COLO668 (cell line): ENCODE results near the gene THADA.
A peak's percentile ranks its signal among the peaks of the same experiment; 100 is the strongest.
"Not testable (repeated sequence)": the region's sequence is repeated elsewhere in the genome, so short reads cannot be mapped to it uniquely, and the experiment has no call there.

Source experiments
- DNase-seq: peaks from one replicate; lab custom pipeline; 2025; ENCODE audit not compliant: unreplicated experiment; lab: John Stamatoyannopoulos, UW

The THADA gene

DNA sequence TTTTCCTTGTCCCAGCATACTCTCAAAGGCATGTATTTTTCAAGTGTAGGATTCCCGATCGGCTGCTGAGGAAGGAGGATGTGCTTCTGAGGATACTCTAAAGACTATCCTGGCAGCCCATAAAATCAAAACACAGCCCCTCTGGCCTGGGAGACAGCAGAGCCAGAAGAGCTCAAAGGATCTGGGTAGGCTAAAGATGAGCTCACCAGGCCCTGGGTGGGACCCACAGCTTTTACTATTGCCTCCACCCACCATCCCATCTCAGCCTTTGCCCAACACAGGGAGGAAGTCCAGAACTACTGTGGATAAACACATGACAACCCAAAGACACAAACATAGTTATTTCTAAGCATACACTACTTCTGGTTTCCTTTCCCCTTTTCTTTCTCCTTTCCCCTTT, 290.3 kb downstream of the THADA start:
- DNase-seq: no peak

DNA sequence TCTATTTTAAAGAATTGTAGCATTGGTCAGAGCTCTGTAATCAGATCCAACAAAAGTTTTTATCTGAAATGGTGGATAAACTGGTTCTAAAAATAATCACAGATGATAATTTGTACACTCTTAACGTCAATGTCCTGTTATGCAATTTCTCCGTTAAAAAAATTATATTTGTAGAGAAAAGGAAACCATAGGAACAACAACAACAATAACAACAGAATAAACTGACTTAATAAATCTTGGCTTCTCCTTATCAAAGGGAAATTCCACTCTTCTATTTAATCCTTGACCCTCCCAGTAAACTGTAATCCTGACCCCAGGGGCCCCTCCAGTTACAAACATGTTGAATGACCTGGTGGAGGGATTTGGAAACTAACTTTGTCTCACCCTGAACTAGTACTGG, 290.8 kb downstream of the THADA start:
- DNase-seq: no peak

DNA sequence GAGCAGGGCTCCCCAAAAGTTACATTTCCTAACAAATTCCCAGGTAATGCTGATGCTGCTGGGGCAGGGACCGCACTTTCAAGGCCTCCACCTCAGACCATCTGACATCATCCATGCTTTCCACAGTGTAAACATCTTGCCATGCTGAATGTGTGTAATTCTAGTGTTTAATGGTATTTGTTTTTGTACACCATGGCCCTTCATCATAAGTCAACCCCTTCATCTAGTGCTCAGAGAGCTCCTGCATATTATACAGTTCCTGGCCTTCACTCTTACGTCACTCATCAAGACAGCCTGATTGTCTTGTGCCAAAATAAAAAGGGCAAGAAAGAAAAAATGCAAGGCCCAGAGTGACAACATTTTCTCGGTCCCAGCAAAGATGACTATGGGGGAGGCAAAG, 291.9 kb downstream of the THADA start:
- DNase-seq: peak; percentile 18

DNA sequence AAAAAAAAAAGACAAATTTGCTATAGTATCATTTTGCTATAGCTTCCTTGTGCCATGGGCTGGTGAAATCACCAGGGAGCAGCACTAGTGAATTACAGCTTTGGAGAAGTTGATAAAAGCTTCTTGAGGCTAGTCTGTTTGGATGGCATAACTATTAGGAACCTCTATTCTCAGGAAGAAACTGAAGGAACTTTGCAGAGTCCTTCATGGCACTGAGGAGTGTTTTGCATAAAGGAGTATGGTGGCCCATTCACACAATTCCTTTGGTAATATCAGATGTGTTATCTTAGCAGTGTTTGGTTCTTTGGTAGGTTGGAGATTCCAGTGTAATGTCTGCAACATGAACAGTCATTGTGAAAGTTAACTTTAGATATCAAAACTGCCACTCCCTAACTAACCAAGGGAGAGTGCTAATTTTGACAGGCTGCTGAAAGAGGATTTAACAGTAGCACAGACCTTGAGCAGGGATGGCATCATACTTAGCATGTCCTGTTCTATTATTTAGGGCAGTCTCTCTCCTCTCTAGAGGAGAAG, 292.8 kb downstream of the THADA start:
- no peak for DNase-seq

DNA sequence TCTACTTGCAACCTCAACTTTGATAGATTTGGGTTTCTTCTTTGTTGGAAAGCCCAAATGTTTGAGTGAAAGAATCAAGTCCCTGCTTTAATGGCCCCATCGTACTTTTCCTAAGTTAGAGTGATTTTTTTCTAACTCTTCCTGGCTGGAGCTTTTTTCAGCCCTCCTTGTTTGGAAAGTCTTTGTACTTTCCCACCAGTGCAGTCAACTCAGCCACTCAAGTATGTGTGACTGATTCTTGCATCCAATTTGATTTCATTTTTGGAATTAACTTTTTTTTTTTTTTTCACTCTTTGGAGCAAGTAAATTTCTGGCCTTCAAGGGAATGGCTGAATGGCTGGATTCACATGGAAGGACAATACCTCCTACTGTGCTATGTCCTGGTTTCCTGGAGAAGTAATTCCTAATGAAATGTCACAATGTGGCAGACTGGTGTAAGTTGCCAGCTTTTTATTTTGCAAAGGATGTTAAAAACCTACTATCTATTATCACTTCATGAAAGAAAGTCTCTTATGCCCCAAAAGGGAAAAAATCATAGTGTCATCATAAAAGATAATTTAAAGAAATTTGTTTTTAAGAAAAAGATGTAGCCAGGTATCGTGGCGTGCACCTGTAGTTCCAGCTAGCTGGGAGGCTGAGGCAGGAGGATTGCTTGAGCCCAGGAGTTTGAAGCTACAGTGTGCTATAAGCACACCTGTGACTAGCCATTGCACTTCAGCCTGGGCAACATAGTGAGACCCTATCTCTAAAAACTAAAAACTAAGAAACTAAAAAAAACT, 293.5 kb downstream of the THADA start:
- DNase-seq: no peak

DNA sequence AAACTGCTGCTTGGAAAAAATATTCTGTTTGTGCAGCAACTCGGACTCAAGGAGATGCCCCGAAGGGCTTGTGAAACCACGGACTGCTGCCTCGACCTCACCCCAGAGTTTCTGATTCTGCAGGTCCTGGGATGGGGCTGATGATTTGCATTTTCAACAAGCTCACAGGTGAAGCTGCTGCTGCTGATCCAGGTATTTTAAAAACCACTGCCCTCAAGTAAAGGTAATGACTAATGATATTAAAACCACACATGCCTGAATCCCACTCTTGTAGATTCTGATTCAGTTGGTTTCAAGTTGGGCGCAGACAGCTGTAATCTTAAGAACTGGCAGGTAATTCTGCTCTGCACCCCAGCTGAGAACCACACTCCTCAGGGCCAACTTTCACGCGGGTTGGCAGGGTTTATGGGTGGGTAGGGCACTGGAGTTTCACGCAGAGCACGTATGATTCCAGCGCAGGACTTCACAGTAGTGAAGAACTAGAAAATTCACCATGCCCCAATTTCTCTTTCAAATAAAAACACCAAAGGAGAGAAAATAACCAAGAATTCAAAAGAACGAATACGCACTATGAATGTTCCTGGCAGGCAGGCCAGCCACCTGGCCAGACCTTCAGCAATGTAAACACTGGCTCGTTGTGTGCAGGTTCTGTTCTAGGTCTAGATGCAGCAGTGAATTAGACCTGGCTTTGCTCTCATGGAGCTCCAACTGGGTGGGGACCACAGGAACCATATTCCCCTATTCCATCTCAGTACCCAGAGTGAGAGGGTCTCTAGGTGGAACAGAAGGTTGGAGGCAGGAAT, 294.9 kb downstream of the THADA start:
- peak; percentile 36 for DNase-seq

DNA sequence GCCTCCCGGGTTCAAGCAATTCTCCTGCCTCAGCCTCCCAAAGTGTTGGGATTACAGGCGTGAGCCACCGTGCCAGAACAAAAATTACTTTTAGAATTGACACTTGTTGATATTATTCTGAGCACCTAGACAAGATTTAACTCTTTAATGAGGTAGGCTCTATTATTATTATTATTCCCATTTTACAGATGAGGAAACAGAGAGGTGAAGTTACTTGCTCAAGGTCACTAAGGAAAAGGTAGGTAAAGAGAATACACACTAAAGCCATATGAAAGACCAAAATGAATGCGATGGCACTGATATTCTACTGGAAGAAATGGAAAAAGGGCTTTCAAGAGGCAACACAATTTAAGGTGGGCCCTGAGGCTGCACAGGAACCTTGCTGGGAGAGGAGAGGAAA, 295.6 kb downstream of the THADA start:
- no peak for DNase-seq

DNA sequence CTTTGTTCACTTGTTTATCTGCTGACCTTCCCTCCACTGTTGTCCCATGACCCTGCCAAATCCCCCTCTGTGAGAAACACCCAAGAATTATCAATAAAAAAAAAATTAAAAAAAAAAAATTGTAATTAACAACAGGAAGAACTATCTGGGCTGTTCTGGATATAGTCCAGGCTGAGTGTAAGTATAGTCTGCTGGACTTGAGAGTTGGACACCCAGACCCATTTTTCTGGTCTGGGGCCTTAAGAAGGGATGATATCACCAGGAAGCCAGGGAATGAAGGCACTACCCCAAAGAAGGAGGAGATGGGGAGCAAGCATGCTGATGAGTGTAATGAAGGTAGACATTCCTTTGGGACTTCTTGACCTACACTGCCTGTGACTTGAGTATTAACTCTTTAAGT, 297.3 kb downstream of the THADA start:
- no peak for DNase-seq

DNA sequence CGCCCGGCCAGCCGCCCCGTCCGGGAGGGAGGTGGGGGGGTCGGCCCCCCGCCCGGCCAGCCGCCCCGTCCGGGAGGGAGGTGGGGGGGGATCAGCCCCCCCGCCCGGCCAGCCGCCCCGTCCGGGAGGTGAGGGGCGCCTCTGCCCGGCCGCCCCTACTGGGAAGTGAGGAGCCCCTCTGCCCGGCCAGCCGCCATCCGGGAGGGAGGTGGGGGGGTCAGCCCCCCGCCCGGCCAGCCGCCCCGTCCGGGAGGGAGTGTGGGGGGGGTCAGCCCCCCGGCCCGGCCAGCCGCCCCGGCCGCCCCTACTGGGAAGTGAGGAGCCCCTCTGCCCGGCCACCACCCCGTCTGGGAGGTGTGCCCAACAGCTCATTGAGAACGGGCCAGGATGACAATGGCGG, 298.1 kb downstream of the THADA start:
- DNase-seq: not testable (repeated sequence)

DNA sequence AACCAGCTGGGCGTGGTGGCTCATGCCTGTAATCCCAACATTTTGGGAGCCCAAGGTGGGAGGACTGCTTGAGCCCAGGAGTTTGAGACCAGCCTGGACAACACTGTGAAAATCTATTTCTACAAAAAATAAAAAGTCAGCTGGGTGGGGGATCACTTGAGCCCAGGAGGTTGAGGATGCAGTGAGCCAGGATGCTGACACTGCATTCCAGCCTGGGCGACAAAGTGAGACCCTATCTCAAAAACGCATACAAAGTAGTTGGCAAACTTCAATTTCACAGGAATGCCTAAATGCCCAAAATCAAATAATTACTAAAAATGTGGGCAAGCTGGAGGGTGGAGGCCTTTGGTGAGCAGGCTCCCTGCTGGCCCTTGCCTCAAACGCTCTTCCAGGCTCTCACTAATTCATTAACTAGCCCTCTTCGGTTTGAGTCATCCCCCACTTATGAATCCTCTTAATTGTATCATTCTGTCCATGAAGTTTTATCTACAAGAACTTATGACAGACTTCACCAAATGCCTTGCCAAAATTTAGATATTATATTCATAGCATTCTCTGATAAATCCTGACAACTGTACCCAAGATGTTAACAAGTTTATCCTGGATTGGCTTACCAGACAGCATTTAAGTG, 300.8 kb downstream of the THADA start:
- DNase-seq: no peak

DNA sequence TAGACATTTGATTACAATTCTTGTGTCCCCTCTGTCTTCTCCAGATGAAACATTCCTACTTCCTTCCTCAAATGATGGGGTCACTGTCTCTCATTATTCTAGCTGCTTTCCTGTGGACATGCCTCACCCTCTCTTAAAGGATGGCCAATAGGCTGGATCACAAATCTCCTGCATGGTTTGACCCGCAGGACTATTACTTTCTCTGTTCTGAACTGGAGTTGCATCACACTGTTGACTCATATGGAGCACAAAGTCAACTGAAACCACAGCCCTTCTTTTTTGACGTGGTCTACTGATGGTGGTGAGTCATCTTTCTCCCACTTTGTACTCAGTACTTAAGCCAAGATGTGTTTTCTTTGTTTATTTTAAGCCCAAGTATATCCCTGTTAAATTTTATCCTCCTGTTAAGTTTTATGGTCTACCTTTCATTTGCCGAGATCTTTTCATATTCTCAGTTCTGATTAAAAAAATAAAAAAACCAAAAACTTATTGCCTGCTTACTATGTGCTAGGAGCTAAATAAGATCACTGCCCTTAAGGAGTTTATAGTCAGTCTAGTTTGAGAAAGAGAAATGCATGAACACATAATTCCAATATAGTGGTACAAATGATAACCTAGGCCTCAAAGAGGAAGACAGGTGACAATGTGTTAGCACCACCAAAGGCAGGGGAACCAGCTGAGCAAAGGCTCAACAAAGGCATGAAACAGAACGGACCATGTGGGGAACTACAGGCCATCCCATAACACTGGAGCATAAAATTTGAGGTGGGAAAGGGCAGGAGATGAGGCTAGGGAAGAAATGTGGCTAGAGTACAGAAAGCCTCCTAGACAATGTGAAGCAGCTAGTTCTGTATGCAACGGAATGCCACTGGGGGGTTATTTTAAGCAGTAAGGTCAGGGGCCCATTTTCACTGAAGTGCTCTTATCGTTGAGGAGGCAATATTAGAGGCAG, 301.8 kb downstream of the THADA start:
- peak; percentile 14 for DNase-seq

DNA sequence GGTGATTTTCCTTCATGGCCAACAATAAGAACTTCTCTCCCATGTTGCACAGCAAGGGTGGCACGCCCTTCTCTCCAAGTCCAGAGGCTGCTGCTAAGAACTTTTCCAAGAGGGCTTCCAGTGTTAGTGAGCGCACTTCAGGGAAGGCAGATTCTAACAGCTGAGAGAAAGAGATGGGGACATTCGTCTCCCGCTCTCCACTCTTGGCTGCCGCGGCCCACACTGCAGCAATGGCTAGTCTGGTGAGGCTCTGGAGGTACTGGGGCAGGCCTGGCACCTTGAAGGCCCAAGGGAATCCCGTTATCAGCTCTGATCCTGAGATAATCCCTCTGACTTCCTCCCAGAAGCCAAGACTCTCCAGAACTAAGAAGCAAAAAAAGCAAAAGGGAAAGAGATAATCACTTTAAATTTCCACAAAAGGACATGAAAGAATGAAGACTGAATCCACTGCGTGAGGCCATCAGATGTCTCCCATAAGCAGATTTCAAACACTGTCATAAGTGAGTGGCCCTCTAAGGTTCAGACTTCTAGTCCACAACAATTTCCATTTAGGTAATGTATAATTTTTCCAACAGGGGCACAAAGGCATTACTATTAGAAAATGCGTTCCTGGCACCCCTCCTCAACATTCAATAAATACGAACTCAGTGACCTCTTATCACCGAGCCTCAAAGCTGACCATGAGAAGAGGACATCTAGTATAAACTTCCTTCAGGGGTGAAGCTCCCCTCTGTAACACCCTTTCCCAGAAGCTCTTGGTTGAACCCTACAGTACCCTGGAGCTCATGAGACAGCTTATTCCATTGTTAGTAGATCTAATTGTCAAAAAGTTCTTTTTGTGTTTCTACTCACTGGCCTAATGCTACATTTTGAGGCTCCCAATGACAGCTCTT, 302.7 kb downstream of the THADA start:
- no peak for DNase-seq

DNA sequence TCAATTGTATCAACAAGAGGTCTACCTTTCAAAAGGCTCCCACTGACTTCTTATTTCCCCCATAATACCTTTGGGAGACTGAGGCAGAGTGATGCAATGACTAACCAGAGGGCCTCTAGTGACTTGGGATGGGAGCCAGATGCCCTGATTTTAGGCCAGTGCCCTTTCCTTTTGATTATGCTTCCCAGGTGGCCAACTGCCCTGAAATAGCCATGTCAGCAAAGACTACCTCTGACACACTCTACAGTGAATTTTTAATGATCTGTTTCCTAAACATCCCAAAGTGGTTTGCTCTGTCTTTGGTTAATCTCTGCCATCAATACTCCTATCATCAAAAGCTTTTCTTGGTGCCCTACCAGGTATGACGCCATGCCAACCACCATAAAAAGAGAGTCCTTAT, 303.5 kb downstream of the THADA start:
- no peak for DNase-seq

DNA sequence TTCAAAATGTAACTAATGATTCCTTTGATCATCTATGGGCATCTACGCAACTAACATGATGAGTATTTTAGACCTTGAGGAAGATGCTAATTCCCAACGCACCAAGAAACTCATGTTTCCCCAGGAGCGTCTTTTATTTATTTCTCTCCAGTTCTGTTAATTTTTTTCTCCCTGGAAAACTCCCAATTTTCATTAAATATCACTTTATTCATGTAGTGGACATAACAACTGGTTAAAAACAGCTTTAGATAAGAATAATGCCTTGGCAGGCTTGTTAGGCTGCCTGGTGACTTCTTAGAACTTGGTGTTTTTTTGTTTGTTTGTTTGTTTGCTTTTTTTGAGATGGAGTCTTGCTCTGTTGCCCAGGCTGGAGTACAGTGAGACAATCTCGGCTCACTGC, 306.5 kb downstream of the THADA start:
- DNase-seq: no peak

DNA sequence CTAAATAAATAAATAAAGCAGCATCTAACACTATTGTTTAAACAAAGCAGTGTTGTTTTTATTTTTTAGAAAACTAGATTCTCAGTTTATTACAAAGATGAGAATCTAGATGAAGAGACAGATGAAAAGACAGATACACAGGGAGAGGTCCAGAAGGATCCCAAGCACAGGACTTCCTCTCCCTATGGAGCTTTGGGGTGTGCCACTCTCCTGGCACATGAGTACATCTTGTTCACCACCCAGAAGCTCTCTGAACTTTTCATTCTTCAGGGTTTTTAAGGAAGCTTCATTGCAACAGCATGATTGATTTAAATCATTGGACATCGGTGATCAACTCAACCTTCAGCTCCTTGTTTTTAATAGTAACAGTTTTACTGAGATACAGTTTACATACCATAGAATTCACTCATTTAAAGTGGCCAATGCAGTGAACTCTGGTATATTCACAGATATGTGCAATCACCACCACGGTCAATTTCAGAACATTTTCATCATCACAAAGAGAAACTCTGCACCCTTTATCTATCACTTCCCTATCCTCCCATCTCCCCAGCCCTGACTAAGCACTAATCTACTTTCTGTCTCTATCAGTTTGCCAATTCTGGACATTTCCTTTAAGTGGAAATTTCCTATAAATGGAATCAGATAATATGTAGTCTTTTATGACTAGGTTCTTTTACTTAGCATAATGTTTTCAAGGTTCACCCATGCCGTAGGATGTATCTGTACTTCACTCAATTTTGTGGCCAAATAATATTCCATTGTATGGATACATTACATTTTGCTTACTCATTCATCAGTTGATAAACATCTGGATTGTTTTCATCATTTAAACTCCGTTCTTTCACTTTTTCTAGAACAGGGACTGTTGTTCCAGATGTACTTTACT, 307.2 kb downstream of the THADA start:
- no peak for DNase-seq

DNA sequence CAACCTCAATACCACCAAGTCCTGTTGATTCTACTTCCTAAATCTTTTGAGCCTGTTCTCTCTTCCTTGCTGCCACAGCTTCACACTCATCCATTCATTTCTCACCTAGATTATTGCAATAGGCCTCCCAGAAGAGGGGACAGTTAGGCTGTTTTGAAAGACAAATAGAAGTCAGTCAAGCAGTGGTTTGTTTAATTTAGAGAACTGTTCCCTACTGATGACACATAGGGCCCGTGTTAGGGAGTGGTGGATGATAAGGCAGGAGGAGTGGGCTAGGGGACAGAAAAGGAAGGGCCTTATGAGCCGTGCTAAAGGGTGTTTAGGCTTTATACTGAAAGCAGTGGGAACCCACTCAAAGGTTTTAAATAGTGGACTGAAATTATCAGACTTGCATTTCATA, 309.9 kb downstream of the THADA start:
- no peak for DNase-seq

DNA sequence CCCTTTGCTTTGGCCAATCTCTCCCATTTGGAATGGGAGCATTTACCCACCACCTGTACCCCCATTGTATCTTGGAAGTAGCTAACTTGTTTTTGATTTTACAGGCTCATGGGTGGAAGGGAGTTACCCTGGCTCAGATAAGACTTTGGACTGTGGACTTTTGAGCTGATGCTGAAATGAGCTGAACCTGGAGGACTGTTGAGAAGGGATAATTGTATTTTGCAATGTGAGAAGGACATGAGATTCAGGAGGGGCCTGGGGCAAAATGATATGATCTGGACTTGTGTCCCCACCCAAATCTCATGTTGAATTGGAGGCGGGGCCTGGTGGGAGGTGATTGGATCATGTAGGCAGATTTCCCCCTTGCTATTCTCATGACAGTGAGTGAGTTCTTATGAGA, 310.9 kb downstream of the THADA start:
- DNase-seq: no peak

DNA sequence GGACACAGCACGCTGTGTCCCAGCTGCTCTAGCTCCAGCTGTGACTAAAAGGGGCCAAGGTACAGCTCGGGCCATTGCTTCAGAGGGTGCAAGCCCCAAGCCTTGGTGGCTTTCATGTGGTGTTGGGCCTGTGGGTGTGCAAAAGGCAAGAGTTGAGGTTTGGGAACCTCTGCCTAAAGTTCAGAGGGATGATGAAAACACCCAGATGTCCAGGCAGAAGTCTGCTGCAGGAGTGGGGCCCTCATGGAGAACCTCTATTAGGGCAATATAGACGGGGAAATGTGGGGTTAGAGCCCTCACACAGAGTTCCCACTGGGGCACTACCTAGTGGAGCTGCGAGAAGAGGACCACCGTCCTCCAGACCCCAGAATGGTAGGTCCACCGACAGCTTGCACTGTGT, 311.5 kb downstream of the THADA start:
- DNase-seq: not testable (repeated sequence)

DNA sequence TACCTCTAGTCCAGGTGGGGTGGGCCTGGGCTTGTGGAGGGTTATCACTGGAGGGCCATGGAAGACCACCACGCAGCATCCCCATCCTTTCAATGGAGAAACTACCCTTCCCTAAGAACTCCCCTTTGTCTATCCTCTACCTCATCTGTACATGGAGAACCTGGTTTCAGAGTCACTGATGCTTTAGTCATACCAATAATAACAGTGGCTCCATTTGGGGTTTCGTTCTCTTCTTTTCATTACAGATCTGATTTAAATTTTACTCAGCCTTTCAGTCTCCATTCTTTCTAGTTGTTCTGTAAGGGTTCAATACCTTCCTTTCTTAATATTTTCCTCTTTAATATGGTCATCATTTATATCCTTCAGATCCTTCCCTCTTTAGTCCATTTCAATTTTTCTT, 314.8 kb downstream of the THADA start:
- no peak for DNase-seq
